HL-60 (cell line): Measurements from ENCODE around the gene RGS6.

ENCODE experiments used
- POLR2AphosphoS5 ChIP-seq: IDR thresholded peaks from 2 replicates; pipeline ENCODE4 v1.6.1; 2012; ENCODE audit warnings: low read depth
- TF ChIP-seq, protein P1 (sequence below): IDR thresholded peaks from one replicate; pipeline ENCODE4 v1.5.1; 2011; ENCODE audit warnings: low read length, control low read depth, inconsistent platforms; ENCODE audit not compliant: insufficient read depth

GRCh38 chr14:72457641-72458040 is 525.4 kb downstream of the RGS6 start:
- TF ChIP-seq, protein P1, sequence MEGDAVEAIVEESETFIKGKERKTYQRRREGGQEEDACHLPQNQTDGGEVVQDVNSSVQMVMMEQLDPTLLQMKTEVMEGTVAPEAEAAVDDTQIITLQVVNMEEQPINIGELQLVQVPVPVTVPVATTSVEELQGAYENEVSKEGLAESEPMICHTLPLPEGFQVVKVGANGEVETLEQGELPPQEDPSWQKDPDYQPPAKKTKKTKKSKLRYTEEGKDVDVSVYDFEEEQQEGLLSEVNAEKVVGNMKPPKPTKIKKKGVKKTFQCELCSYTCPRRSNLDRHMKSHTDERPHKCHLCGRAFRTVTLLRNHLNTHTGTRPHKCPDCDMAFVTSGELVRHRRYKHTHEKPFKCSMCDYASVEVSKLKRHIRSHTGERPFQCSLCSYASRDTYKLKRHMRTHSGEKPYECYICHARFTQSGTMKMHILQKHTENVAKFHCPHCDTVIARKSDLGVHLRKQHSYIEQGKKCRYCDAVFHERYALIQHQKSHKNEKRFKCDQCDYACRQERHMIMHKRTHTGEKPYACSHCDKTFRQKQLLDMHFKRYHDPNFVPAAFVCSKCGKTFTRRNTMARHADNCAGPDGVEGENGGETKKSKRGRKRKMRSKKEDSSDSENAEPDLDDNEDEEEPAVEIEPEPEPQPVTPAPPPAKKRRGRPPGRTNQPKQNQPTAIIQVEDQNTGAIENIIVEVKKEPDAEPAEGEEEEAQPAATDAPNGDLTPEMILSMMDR: no peak
- TF ChIP-seq POLR2AphosphoS5: no peak
